GM21367 (cell line): ENCODE measurements around the gene ZBTB42.
A peak's percentile ranks its signal among the peaks of the same experiment; 100 is the strongest.
"Not testable (repeated sequence)": the region's sequence is repeated elsewhere in the genome, so short reads cannot be mapped to it uniquely, and the experiment has no call there.

Experiments used
- ATAC-seq: cut with Tn5 transposase; IDR thresholded peaks from one replicate; pipeline ENCODE4 v1.9.1; 2021; ENCODE audit not compliant: unreplicated experiment

The ZBTB42 gene

GRCh38 chr14:104806625-104807465, 5.9 kb downstream of the ZBTB42 start:
- ATAC-seq = no peak

GRCh38 chr14:104808456-104808855, 7.6 kb downstream of the ZBTB42 start:
- ATAC-seq = no peak

- no peak for ATAC-seq
Measured at GRCh38 chr14:104810316-104810715, 9.4 kb downstream of the ZBTB42 start.

- no peak for ATAC-seq
Measured at GRCh38 chr14:104813286-104813685, 12.4 kb downstream of the ZBTB42 start.

GRCh38 chr14:104814701-104815100, 13.8 kb downstream of the ZBTB42 start:
- not testable (repeated sequence) for ATAC-seq

- peak; percentile 3 for ATAC-seq
Measured at GRCh38 chr14:104816616-104816884, 15.6 kb downstream of the ZBTB42 start.

- ATAC-seq = no peak
Measured at GRCh38 chr14:104817930-104818713, 17.2 kb downstream of the ZBTB42 start.

- ATAC-seq = no peak
Measured at GRCh38 chr14:104818714-104819161, 17.8 kb downstream of the ZBTB42 start.

GRCh38 chr14:104819361-104819781, 18.5 kb downstream of the ZBTB42 start:
- ATAC-seq = no peak

- ATAC-seq = no peak
Measured at GRCh38 chr14:104820669-104821228, 19.8 kb downstream of the ZBTB42 start.

- ATAC-seq = no peak
Measured at GRCh38 chr14:104821229-104821945, 20.5 kb downstream of the ZBTB42 start.

- no peak for ATAC-seq
Measured at GRCh38 chr14:104821971-104822608, 21.2 kb downstream of the ZBTB42 start.

- ATAC-seq = no peak
Measured at GRCh38 chr14:104822821-104823615, 22.1 kb downstream of the ZBTB42 start.

GRCh38 chr14:104824353-104824997, 23.6 kb downstream of the ZBTB42 start:
- no peak for ATAC-seq

GRCh38 chr14:104826189-104826860, 25.4 kb downstream of the ZBTB42 start:
- ATAC-seq = peak; percentile 73

- no peak for ATAC-seq
Measured at GRCh38 chr14:104826861-104827176, 25.9 kb downstream of the ZBTB42 start.

- peak; percentile 43 for ATAC-seq
Measured at GRCh38 chr14:104827177-104828055, 26.5 kb downstream of the ZBTB42 start.

GRCh38 chr14:104830781-104831180, 29.9 kb downstream of the ZBTB42 start:
- no peak for ATAC-seq
